HAP-1 (cell line): Measurements from ENCODE around the gene TNF.
"Not testable (repeated sequence)": the region's sequence is repeated elsewhere in the genome, so short reads cannot be mapped to it uniquely, and the experiment has no call there.

ENCODE experiments used
- DNase-seq, 2 experiments: peaks; one replicate each; pipeline ENCODE4 v3.0.0-alpha.2; 2016 to 2020; ENCODE audit warnings: low spot score in 2 of 2
- H3K27me3 ChIP-seq: fragments of 250-450 bp; sonication (Bioruptor Pico); 2 replicates; pipeline ENCODE4 v1.5.1; 2020; ENCODE audit warnings: low read depth, mild to moderate bottlenecking, moderate library complexity
- H3K36me3 ChIP-seq: fragments of 250-450 bp; sonication (Bioruptor Pico); replicated peaks from 2 replicates; pipeline ENCODE4 v1.5.1; 2020; ENCODE audit warnings: mild to moderate bottlenecking
- H3K4me1 ChIP-seq: fragments of 250-450 bp; sonication (Bioruptor Pico); 2 replicates; pipeline ENCODE4 v1.5.1; 2020; ENCODE audit warnings: mild to moderate bottlenecking
- H3K4me3 ChIP-seq: fragments of 250-450 bp; sonication (Bioruptor Pico); 2 replicates; pipeline ENCODE4 v1.5.1; 2020; ENCODE audit warnings: mild to moderate bottlenecking, moderate library complexity
- H3K9me3 ChIP-seq: fragments of 250-450 bp; sonication (Bioruptor Pico); 2 replicates; pipeline ENCODE4 v1.5.1; 2020; ENCODE audit warnings: mild to moderate bottlenecking, moderate library complexity
- in situ Hi-C: fragments of 300-500 bp; cut with MboI; formaldehyde crosslinking; loops from 3 replicates; pipeline ENCODE4 v1.14.3; 2020; ENCODE audit warnings: low sequenced_read_pairs, inconsistent platforms, mixed read lengths

Gene TNF

DNA sequence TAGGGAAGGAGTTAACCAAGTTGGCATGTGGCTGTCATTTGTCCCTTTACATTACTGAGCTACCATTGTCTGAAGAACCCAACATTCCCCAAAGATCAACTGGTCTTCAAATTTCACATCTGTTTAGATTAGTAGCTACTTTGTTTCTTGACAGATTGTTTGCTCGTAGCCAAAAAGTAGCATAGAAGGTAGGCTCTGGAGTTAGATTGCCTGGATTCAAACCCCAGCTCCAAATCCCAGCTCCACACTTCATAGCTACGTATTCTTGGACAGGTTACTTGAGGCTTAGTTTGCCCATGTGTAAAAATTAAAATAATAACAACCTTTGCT, 26.9 kb upstream of the TNF start:
- no peak for DNase-seq
- peaks cover 13% of the 10 kb centered on the region for H3K4me1 ChIP-seq
- no peaks in the 10 kb centered on the region for H3K27me3 ChIP-seq
- H3K4me3 ChIP-seq, result no peak overlapping the region
- peaks cover 22% of the 10 kb centered on the region for H3K36me3 ChIP-seq
- no peaks in the 10 kb centered on the region for H3K9me3 ChIP-seq
- in situ Hi-C loops, result loop anchor here (5.0 kb wide), 1 partner anchor 44 kb away; the partner anchor contains the start of gene NCR3

DNA sequence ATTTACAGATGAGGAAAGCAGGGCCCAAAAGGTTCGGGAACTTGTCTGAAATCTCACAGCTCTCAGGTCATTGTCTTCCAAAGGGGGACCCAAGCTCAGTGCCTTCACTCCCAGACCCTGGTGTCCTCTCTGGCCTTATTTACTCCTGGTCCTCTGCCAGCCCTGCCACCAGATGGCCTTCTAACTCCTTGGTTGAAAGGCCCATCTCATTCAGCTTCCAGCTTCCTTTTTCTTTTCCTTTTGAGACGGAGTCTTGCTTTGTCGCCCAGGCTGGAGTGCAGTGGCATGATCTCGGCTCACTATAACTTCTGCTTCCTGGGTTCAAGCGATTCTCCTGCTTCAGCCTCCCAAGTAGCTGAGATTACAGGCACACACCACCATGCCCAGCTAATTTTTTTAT, 24.0 kb upstream of the TNF start:
- peaks cover 22% of the 10 kb centered on the region for H3K36me3 ChIP-seq
- H3K4me3 ChIP-seq, H3K9me3 ChIP-seq, in situ Hi-C loops, H3K4me1 ChIP-seq, H3K27me3 ChIP-seq: not testable (repeated sequence)
- peak in 1 of 2 experiments; percentile 46 for DNase-seq

DNA sequence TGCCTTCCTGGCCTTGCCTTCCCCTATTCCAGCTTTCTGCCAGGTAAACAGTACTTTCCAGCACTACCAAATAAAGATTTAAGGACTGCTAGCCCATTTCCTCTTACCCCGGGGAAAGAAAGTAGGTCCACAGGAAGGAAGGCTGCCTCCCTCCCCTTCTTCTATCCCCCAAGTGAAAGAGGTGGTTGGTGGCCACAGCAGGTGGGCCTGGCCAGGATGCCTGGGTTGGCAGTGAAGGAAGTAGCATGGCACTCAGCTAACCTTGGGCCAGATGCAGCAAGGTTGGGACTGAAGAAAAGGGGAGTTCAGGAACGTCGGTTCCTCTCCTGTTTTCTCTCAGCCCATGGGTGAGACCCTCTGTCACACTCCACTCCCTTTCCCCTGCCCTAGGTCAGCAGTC, 19.1 kb upstream of the TNF start:
- Histone ChIP-seq H3K9me3 (no peaks in the 10 kb centered on the region), H3K4me3 (no peak overlapping the region), H3K4me1 (no peaks in the 10 kb centered on the region), H3K36me3 (peaks cover 32% of the 10 kb centered on the region), H3K27me3 (no peaks in the 10 kb centered on the region)
- in situ Hi-C loops, result no loop called here
- no peak for DNase-seq

DNA sequence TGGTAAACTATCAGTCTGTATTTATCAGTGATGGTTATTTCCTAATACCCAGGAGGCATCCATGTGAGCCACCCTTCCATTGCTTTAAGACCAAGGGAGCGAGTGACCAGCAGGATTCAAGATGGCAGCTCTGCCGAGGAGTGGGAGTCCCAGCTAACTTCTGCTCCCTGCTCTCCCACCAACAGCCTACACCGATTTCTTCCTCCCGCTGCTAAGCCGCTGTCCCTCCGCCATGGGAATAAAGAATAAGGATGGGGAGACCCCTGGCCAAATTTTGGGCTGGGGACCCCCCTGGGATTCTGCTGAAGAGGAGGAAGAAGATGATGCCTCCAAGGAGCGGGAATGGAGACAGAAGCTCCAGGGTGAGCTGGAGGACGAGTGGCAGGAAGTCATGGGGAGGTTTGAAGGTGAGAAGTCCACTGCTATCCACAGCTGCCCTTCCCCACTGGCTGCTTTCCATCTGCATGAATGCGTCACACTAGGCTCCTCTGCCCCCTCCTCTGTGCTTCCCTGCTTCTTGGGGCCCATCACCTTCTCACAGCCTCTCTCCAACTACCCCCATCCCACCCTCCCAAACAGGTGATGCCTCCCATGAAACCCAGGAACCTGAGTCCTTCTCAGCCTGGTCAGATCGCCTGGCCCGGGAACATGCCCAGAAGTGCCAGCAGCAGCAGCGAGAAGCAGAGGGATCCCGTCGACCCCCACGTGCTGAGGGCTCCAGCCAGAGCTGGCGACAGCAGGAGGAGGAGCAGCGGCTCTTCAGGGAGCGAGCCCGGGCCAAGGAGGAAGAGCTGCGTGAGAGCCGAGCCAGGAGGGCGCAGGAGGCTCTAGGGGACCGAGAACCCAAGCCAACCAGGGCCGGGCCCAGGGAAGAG, 17.7 kb upstream of the TNF start:
- H3K4me1 ChIP-seq, result no peaks in the 10 kb centered on the region
- peaks cover 23% of the 10 kb centered on the region for H3K36me3 ChIP-seq
- in situ Hi-C loops, result no loop called here
- no peak overlapping the region for H3K4me3 ChIP-seq
- H3K9me3 ChIP-seq, result no peaks in the 10 kb centered on the region
- no peak for DNase-seq
- no peaks in the 10 kb centered on the region for H3K27me3 ChIP-seq

DNA sequence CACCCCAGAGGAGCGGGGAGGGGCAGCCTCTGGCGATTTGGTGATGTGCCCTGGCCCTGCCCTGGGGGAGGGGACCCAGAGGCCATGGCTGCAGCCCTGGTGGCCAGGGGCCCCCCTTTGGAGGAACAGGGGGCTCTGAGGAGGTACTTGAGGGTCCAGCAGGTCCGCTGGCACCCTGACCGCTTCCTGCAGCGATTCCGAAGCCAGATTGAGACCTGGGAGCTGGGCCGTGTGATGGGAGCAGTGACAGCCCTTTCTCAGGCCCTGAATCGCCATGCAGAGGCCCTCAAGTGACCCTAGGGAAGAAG, 17.1 kb upstream of the TNF start:
- no peak for DNase-seq
- no peaks in the 10 kb centered on the region for H3K4me1 ChIP-seq
- H3K9me3 ChIP-seq, result no peaks in the 10 kb centered on the region
- in situ Hi-C loops, result no loop called here
- H3K27me3 ChIP-seq, result no peaks in the 10 kb centered on the region
- peaks cover 23% of the 10 kb centered on the region for H3K36me3 ChIP-seq
- H3K4me3 ChIP-seq, result no peak overlapping the region

DNA sequence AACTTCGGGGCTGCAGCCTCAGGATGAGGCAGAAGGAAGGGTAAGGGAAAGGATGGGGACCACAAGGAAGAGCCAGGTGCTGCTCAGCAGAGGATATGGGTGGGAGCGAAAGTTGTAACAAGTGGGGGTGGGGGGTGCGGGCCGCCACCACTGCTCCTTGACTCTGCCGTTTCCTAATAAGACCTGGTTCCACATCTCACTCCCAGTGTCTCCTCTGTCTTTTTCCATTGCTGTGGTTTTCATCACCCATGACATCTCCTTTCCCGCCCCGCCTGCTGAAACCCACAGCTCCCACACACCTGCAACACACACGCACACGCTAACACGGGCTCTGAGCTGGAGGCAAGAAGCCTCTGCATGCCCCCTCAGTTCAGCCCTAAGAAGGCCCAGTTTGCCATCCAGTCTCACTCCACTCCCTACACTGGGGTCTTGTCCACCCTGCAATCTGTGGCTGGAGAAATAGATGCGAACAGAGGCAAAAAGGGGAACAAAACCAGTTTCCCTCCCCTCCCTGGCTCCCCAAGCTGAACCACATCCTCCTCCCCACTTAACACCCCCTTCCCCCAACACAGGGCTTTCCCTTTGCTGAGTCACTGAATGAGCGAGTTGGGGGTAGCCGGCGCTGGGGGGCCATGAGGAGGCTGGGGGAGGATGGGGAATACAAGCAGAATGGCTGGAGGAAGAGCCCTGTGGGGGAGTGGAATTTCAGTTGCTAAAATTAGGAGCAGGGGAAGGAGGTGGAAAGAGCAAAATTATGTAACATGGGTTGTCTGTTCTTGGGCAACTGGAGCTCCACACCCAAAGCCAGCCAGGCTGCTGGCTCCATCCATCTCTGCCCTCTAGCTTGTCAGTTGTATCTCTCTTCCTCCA, 16.5 kb upstream of the TNF start:
- Histone ChIP-seq H3K4me3 (no peak overlapping the region), H3K36me3 (peaks cover 23% of the 10 kb centered on the region), H3K4me1 (no peaks in the 10 kb centered on the region), H3K9me3 (no peaks in the 10 kb centered on the region), H3K27me3 (no peaks in the 10 kb centered on the region)
- in situ Hi-C loops, result no loop called here
- DNase-seq, result no peak

DNA sequence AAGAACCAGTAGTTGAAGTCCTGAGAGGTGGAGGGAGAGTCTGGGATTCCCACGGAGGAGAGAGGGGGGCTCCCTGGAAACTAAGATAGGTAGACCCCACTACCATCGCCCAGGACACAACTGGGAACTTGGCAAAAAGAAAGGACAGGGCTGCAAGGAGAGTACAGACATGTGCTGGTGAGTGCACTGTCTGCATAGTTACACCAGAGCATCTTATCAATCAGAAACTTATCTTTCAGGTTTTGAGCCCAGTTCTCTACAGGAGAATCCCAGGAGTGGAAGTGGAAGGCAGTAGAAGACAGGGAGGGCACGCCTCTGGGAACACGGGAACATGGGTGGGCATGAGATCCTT, 15.8 kb upstream of the TNF start:
- Histone ChIP-seq H3K36me3 (peaks cover 23% of the 10 kb centered on the region), H3K27me3 (no peaks in the 10 kb centered on the region), H3K4me1 (no peaks in the 10 kb centered on the region), H3K9me3 (no peaks in the 10 kb centered on the region), H3K4me3 (no peak overlapping the region)
- no peak for DNase-seq
- in situ Hi-C loops, result no loop called here

DNA sequence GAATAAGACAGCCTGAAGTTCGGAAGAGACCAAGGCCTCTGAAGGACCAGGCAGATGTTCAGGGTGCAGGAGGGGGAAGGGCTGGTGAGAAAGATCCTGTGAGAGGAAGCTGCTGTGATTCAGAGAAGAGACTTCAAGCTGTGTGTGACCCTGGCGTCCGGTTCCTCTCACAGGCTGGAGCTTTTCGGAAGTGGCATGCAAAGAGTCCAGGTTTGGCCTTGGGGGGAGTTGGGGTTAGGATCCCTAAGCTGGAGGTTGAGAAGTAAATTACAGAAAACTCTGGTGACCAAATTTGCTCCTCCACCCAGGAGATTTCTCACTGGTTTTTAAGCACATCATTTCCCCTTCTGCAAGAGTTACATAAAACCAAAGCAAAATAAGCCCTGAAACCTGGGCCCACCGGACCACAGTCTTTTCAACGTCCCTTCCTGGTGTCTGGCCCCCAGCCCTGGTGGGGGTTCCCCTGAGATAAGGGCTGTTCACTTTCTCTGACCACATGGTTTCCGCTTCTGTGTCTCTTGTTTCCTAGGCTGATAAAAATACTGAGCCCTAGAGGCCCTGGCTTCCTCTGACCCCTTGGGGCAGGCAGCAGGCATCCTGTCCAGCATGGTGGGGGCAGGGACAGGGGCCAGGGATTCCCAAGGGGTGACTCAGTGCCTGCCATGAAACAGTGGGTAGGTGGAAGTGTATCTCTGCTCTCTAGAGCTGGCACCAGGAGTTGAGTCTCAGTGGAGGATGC, 15.2 kb upstream of the TNF start:
- in situ Hi-C loops, result no loop called here
- Histone ChIP-seq H3K27me3 (no peaks in the 10 kb centered on the region), H3K9me3 (no peaks in the 10 kb centered on the region), H3K4me1 (no peaks in the 10 kb centered on the region), H3K4me3 (no peak overlapping the region), H3K36me3 (peaks cover 23% of the 10 kb centered on the region)
- no peak for DNase-seq

DNA sequence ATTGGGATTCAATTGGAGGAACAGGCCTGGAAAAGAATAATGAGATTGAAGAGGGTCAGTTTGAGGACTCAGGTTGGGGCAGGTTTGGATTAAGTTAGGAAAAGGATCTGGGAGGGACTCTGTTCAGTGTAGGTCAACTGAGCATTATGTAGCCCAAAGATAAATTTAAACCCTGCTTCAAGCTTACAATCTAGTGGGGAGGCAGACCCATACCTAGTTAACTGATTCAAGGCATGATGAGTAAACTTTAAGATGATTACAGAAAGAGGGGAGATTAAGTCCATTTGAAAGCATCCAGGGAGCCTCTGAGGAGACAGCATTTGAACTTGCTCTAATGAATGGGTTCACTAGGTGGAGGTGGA, 14.7 kb upstream of the TNF start:
- in situ Hi-C loops, result no loop called here
- H3K27me3 ChIP-seq, result no peaks in the 10 kb centered on the region
- H3K9me3 ChIP-seq, result no peaks in the 10 kb centered on the region
- no peaks in the 10 kb centered on the region for H3K4me1 ChIP-seq
- H3K4me3 ChIP-seq, result no peak overlapping the region
- DNase-seq, result no peak
- H3K36me3 ChIP-seq, result peaks cover 23% of the 10 kb centered on the region

DNA sequence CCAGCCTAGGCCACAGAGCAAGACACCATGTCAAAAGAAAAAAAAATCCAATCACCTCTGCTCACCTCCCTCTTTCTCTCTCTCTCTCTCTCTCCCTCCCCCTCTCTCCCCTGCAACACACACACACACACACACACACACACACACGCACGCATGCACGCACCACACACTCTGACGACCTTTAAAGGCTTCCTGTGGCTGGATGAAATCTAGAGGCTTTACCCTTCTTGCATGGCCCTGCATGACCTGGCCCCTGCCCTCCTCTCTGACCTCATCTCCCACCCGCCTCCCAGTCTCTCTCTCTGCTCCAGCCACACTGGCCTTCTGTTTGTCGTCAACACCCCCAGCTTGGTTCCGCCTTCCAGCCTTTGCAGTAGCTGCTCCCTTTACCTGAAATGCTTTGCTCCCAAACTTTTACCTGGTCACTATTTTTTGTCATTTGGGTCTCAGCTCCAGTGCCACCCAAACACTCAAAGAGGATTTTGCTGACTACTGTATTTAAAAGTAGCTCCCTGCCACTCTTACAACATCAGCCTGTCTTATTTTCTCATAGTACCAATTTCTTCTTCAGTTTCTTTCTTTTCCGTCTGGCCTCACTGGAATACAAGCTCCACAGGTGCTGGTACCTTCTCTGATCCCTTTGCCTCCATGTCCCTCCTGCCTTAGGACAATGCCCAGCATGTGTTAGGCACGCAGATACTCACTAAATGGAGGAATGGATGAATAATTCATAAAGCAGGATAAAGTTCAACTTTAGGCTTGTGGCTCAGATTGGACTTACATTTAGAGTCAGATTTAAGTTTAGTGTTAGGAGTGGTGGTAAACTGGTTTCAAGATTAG, 7.6 kb upstream of the TNF start:
- H3K4me1 ChIP-seq, result no peaks in the 10 kb centered on the region
- in situ Hi-C loops, result no loop called here

DNA sequence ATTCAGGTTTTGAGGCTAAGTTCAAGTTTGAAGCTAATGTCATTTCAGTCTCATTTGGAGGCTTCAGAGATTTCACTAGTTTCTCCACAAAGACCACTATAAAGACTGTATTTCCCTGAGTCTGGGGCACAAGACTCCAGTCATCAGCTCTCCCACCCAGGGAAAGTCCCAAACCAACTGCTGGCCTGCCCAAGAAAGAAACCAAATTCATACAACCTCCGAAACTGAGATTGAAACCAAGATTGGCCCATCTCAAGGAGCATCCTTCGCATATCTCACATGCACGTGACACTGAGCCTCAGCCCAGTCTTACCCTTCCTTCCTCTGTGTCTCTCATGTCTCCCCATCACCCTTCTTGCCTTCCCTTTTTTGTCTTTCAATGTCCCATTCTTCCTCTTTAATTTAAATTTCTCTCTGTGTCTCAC, 6.8 kb upstream of the TNF start:
- Histone ChIP-seq H3K4me3 (no peak overlapping the region), H3K27me3 (no peaks in the 10 kb centered on the region), H3K9me3 (no peaks in the 10 kb centered on the region), H3K36me3 (no peaks in the 10 kb centered on the region), H3K4me1 (no peaks in the 10 kb centered on the region)
- no peak for DNase-seq
- in situ Hi-C loops, result no loop called here

More for the DNA sequence above, 7.6 kb upstream of the TNF start:
- H3K27me3 ChIP-seq, result no peaks in the 10 kb centered on the region
- no peaks in the 10 kb centered on the region for H3K36me3 ChIP-seq
- no peak overlapping the region for H3K4me3 ChIP-seq
- H3K9me3 ChIP-seq, result no peaks in the 10 kb centered on the region
- DNase-seq, result no peak

DNA sequence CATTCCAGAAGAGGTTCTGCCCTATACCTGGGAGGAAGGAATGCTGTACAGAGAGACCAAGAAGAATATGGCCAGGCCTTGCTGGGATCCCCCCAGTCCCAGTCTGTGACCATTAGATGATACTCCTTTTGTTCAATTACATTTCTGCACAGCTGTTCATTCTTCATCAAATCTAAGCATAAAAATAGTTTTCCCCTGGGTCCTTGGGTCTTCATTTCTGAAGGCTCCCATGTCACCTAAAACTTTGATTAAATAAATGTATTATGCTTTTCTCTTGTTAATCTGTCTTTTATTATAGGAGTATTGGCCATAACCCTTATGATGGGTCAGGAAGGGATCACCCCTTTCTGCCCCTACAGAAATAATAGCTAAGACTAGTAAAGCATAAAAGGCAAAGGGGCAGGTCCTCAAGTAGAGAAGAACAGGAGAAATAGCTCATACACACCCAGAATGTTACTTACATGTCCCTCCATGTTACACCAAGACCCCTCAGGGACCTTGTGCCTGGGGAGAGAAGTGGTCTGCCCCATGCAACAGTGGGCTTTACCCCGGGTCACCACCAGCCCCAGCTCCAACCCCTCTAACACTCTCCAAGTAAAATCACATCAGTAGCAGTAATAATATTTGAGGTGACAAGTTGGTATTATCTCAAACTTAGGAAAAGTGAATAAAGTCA, 5.4 kb upstream of the TNF start:
- Histone ChIP-seq H3K36me3 (no peaks in the 10 kb centered on the region), H3K9me3 (no peaks in the 10 kb centered on the region), H3K27me3 (0 out of 2 replicates have a peak, but pooled peaks cover under 1% of the 10 kb centered on the region), H3K4me1 (no peaks in the 10 kb centered on the region), H3K4me3 (no peak overlapping the region)
- in situ Hi-C loops, result no loop called here
- no peak for DNase-seq
